NCI-H2029 (cell line): Measurements from ENCODE around the gene SHKBP1.
"Not testable (repeated sequence)": the region's sequence is repeated elsewhere in the genome, so short reads cannot be mapped to it uniquely, and the experiment has no call there.

ENCODE experiments used
- DNase-seq: peaks from one replicate; lab custom pipeline; 2025; lab: John Stamatoyannopoulos, UW

Gene SHKBP1, protein sequence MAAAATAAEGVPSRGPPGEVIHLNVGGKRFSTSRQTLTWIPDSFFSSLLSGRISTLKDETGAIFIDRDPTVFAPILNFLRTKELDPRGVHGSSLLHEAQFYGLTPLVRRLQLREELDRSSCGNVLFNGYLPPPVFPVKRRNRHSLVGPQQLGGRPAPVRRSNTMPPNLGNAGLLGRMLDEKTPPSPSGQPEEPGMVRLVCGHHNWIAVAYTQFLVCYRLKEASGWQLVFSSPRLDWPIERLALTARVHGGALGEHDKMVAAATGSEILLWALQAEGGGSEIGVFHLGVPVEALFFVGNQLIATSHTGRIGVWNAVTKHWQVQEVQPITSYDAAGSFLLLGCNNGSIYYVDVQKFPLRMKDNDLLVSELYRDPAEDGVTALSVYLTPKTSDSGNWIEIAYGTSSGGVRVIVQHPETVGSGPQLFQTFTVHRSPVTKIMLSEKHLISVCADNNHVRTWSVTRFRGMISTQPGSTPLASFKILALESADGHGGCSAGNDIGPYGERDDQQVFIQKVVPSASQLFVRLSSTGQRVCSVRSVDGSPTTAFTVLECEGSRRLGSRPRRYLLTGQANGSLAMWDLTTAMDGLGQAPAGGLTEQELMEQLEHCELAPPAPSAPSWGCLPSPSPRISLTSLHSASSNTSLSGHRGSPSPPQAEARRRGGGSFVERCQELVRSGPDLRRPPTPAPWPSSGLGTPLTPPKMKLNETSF

DNA sequence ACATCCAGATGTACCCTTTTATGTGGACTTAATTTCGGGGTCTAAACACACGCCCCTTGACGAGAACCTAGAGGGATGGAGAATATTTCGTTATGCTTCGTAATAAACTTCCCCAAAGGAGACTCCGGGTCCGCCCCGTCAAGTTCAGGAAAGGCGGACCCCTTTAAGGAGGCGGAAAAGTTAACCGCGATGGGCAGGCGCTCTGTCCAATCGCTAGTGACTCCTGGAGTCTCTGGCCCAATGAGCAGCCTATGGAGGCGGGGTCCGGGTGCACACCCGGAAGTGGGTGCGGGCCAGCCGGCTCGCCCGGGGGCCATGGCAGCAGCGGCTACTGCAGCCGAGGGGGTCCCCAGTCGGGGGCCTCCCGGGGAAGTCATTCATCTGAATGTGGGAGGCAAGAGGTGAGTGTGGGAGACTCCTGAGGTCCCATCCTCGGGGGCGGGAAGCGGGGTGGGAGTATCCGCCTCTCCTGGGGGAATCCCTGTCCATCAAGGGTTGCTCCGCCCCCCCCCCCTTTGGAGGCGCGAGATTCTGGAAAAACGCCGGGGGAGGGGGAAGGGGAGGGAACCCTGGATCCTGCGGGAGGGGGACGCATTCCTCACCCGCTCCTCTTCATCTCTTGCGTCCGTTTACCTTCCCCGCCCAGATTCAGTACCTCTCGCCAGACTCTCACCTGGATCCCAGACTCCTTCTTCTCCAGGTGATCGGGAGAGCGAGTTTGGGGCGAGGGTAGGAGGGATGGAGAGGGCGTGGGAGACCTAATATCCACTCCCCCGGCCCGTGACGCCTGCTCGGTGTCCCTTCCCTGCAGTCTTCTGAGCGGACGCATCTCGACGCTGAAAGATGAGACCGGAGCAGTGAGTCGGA lies at the start of gene SHKBP1:
TSS of gene SHKBP1 (plus strand) at position 289 of the 867 bp plus-strand sequence. CDS start at position 316, 27 bp downstream.
- peak; percentile 92 for DNase-seq

DNA sequence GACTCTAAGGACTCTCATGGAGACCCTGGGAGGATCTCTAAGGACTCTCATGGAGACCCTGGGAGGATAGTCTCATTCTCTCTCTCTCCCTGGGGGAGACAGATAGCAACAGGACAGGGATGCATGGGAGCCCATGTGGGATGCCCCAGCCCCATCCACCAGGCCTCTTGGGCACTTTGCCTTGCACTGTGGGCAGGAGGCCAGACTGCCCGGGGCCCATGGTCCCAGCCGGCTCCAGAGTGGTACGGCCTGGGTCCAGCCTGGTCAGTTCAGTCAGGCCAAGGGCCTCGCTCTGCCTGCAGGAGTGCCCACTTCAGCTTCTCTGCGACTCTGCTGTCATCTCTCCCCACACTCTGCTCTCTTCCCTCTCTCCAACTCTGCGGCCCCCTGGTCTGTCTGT lies 48.6 kb upstream of the SHKBP1 start:
- no peak for DNase-seq

DNA sequence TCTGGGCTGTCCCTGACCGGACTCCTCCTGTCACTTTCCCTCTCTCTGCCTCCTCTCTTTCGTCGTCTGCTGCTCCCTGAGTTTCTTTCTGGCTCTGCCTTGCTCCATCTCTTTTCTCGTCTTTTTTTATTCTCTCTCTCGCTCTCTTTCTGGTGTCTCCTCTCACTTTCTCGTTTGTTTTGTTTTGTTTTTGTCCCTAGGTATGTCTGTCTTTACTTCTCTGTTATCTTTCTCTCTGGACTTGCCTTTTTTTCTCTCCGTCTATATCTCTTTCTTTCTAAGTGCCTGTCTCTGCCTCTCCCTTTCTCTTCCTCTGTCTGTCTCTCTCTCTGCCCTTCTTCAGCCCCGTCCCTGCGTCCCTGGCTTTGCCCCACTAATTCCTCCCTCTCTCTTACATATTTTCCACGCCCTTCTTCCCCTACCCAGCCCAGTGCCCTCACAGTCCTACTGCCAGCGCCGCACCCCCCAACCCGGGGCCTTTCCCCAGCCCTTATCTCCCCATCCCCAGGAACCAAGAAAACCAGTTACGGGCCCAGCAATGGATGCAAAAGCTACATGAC lies 48.1 kb upstream of the SHKBP1 start:
- DNase-seq: no peak

DNA sequence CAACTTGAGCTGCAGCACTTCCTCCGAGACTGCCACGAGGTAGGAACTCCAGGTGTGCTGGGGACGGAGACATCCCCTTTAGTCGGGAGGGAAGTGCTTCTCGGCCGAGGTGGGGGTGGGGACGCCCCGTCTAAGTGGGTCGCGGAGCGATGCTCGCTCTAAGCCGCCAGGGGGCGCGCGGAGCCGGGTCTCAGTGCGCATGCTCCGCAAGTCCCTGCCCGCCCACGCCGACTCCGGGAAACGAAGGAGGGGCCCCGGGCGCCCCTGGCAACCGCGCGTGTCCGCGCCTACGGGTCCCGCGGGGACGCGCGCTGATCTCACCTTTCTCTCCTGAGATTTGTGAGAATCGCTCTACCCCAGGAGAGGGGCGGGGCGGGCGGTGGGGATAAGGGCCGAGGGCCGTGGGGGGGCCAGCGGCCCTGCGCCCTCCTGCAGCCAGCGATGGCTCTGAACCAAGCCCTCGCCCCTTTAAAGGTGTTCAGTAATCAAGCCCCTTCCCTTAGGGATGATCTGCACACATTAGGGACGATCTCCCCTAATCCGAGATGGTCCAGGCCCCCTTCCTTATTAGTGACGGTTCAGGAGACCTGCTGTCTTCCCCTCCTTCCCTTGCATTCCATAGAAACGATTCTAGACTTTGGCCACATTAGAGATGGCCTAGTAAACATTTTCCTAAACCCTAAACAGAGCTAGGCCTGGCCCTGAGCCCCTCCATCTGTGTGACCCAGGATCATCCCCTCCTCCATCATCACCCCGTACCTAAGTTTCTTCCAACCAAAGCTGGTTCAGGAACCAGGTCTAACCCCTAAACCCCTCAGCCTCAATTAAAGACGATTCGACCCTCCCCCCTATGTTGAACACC lies 47.3 kb upstream of the SHKBP1 start:
- peak; percentile 88 for DNase-seq

DNA sequence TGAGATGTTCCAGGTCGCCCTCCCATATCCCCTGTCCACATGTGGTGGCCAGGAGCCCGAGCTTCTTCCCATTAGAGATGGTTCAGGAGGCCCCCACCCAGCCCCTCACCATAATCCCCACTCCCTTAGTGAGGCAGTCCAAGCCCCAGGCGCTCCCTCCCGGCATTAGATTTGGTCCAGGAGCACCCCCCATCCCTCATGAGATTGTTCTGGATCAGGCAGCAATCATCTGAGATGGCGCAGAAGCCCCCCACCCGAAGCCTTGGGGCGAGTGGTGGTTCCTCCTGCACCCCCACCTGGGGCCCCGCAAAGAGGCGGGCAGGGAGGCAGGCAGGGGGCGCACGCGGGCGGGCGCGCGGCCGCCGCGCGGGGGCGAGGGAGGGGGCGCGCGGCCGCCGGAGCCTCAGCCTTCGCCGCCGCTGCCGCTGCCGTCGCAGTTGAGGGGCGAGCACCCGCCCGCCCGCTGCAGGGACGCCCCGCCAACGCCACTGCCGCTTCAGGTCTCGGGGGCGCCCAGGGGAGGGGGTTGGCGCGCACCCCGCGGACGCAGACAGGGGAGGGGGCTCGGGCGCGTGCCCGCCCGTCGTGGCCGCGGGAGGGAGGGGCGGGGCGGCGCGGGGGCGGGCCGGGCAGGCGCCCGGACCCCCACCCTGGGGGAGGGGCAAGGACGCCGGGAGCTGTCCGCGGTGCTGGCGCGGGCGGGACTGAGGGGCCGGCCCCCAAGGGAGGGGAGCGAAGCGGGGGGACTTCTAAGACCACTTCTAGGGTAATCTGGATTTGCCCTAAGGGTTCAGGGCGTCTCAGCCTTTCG lies 46.4 kb upstream of the SHKBP1 start:
- DNase-seq: peak; percentile 12

DNA sequence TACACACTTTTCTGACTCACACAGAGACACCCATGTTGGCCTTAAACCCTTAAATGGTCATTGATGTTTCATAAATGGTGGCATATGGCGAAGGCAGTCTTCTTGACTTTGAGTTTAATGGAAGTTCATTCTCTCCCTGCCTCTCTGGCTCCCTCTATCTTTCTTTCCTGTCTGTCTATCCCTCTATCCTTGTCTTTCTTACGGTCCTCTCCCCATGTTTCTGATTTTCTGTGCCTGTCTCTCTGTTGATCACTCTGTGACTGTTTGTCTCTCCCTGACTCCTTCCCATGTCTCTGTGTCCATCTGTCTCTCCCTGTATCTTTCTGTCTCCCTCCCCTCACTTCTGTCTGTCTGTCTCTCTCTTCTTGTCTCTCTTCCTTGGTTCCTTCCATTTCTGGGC lies 43.2 kb upstream of the SHKBP1 start:
- no peak for DNase-seq

DNA sequence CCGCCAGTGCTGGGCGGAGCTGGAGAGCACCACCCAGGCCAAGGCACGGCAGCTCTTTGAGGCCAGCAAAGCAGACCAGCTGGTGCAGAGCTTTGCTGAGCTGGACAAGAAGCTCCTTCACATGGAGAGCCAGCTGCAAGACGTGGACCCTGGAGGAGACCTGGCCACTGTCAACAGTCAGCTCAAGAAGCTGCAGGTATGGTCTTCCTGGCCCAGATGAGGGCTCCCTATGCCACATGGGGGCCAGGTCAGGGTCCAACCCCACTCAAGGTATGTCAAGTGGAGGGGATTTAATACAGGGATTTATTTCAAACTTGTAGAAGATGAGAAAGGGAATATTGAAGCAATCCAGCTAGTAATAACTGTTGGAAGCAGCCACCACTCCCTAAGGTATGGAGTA lies 42.5 kb upstream of the SHKBP1 start:
- no peak for DNase-seq

DNA sequence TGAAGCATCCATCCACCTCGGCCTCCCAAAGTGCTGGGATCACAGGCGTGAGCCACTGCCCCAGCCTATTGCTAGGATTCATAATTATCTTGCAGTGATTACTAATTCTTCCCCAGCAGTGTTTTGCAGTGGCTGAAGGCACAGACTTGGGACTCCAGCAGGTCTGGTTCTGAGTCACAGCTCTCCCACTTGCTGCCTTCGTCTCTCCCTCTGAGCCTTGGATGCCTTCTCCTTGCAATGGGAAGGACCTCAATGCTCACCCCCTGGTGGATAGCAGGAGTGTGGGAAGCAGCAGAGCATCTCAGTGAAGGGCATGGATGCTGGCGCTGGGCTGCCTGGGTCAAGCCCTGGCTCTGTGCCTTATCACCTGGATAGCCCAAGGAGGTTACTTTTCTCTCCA lies 37.6 kb upstream of the SHKBP1 start:
- DNase-seq: no peak

DNA sequence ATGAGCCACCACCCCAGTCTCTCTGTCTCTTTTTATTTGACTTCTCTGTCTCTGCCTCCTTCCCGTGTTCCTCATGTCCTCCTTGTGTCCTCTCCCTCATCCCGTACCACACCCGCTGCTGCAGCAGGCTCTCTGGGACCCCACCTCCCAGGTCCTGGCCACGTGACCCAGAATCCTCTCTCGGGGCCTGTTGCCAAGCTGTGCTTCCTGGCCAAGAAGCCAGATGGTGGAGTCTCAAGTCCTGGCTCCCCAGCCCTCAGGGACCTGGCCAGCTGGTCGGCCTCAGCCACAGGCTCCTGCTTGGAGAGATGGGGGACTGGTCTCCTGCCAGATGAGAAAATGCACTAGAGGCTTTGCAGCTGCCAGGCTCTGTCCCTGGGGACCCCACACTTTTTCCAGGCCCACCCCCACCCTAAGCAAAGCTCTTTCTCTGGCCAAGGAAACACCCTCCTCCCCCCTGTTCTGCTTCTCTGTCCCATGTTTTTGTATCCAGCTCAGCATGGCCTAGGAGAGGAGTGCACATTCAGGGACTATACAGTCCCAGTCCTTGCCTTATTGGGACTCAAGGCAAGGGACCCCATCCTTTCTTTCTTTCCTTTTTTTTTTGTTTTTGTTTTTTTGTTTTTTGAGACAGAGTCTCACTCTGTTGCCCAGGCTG lies 34.3 kb upstream of the SHKBP1 start:
- peak; percentile 51 for DNase-seq

DNA sequence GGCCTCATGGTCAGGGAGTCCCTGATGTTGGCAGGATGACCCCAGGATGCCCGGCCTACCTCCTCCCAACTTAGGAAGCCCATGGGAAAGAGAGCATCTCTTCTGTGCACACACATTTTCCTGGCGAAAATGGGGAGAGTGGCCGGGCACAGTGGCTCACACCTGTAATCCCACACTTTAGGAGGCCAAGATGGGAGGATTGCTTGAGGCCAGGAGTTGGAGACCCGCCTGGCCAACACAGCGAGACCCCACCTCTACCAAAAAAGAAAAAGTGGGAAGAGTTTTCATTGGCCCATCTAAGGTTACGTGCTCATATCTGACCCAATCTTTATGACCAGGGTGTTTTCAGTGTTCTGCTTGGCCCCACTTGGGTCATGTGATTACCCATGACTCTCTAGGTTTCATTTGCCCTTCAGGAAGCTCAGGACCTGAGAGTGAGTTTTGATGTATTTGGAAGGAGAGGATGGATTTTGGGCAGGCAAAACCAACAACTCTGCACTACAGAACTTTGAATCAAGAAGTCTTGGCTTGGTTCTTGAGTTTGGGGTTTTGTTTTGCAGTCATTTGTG lies 33.6 kb upstream of the SHKBP1 start:
- no peak for DNase-seq

DNA sequence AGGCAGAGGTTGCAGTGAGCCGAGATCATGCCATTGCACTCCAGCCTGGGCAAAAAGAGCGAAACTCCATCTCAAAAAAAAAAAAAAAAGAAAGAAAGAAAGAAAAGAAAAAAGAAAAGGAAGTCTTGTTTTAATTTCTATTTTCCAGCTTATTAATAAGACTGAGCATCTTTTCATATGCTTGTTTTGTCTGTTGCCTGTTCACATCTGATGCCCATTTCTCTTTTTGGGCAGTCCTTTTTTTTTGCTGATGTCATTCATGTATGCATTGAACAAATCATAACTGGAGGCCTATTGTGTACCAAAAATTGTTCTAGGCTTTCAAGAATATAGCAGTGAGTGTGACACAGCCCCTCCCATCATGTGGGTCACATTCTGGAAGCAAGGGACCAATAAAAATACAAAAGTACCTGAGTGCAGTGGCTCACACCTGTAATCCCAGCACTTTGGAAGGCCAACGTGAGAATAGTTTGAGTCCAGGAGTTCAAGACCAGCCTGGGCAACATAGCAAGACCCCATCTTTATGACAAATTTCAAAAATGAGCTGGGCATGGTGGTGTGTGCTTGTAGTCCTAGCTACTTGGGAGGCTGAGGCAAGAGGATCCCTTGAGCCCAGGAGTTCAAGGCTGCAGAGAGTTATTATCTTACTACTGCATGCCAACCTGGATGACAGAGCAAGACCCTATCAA lies 30.4 kb upstream of the SHKBP1 start:
- DNase-seq: not testable (repeated sequence)

DNA sequence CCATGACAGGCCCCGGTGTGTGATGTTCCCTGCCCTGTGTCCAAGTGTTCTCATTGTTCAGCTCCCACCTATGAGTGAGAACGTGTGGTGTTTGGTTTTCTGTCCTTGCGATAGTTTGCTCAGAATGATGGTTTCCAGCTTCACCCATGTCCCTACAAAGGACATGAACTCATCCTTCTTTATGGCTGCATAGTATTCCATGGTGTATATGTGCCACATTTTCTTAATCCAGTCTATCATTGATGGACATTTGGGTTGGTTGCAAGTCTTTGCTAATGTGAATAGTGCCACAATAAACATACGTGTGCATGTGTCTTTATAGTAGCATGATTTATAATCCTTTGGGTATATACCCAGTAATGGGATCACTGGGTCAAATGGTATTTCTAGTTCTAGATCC lies 29.5 kb upstream of the SHKBP1 start:
- DNase-seq: not testable (repeated sequence)

DNA sequence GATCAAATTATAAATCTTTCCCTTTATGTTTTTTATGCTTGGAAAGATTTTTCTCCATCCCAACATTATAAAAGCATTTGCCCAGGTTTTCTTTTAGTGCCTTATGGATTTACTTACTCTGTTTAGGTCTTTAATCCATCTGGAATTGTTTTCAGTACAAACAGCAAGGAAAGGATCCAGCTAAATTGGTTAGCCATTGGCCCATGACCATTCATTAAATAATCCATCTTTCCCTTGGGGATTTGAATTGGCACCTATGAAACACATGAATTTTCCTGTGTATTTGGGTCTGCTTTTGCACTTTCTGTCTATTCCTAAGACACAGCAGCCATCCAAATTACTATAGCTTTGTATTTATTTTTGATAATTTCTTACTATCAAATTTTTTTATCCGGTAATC lies 28.8 kb upstream of the SHKBP1 start:
- no peak for DNase-seq

DNA sequence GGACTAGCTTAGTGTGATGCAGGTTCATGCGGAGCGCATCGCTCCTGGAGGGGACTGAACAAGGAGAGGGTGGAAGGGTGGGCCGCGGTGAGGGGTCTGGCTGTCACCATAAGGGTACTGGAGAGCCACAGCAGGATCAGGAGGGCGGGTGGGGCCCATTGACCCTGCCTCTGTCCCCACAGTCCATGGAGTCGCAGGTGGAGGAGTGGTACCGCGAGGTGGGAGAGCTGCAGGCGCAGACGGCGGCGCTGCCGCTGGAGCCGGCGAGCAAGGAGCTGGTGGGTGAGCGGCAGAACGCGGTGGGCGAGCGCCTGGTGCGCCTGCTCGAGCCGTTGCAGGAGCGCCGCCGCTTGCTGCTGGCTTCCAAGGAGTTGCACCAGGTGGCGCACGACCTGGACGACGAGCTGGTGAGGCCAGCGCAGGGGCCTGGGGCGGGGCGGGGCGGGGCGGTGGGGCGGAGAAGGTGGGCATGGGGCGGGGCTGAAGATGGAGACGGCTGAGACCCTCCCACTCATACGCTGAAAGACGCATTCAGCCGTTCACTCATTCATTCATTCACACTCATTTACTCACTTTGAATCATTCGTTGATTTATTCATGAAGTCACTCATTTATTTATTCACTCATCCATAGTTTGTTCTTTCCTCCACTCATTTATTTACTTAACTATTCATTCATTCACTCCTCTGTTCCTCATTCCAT lies 27.5 kb upstream of the SHKBP1 start:
- DNase-seq: peak; percentile 26

DNA sequence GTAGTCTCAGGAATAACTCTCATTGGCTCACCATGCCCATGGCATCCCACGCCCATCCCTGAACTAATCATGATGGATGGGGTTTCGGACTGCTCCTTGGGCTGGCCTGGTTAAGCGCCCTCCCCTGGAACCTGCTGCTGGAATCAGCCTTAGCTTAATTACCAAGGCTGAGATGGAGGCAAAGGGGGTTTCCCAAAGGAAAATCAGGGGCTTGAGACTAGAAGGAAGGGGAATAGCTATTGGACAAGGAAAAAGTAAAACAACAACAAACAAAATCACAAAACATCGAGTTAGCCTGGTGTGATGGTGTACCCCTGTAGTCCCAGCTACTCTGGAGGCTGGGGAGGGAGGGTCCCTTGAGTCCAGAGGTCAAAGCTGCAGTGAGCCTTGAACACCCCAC lies 25.7 kb upstream of the SHKBP1 start:
- no peak for DNase-seq

DNA sequence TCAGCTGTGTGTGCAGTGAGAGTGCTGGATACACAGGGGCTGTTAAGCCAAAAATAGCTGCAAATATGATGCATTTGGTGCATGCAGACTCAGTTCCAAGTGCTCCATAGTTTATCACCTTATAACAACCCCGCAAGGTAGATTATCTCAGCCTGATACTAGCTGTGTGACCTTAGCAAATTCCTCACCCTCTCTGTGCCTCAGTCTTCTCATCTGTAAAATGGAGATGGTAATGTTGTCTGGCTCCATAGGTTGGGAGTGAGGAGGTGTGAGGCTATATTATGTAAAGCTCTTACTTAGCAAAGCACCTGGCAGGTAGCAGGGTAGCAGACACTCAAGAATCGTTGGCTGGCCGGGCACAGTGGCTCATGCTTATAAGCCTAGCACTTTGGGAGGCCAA lies 23.8 kb upstream of the SHKBP1 start:
- DNase-seq: no peak

DNA sequence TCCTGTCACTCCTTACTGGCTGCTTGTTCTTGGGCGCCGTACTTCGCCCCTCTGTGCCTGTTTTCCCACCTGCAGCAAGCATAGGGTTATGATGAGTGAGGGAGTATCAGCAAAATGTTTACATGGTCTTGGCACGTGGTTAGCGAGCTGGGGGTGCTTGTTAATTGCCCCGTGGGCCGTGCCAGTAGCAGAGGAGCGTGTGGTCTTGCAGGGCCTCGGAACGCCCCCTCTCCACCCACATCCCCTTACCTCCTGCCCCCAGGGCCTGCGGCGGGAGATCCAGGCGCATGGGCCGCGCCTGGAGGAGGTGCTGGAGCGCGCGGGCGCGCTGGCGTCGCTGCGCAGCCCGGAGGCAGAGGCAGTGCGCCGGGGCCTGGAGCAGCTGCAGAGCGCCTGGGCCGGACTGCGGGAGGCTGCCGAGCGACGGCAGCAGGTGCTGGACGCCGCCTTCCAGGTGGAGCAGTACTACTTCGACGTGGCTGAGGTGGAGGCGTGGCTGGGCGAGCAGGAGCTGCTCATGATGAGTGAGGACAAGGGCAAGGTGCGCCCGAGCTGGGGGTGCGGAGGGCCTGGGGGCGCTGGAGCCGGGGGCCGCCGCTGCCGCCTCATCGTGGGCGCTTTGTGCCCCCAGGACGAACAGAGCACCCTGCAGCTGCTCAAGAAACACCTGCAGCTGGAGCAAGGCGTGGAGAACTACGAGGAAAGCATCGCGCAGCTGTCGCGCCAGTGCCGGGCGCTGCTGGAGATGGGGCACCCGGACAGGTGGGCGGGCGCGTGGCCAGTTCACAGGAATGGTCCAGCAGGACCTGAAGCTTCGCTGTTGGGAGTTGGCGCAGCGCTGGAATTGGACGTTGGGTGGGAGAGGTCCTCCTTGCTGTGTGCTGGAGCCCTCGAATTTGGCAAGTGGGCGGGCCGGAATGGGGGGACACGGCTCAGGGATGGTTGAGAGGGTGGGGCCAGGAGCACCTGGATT lies 22.5 kb upstream of the SHKBP1 start:
- DNase-seq: no peak
